ENCODE data around the gene IGF2BP1.

GRCh38 chr17:49053171-49053829, 56.1 kb downstream of the IGF2BP1 start:
- TF ChIP-seq CTCF (IDR thresholded peaks at IDR 0.05; ENCODE audit: low read depth, low read length) (no peak), EZH2phosphoT487 (IDR thresholded peaks at IDR 0.05; ENCODE audit: low read depth) (no peak)
